KOPT-K1 (cell line): ENCODE measurements around the gene ILKAP.

ENCODE experiments used
- H3K27ac ChIP-seq: fragments of 200-600 bp; sonication (generic); 2 replicates; pipeline ENCODE4 v1.5.1; 2016; ENCODE audit warnings: antibody characterized with exemption, mild to moderate bottlenecking, low read depth, low read length; ENCODE audit not compliant: poor library complexity, severe bottlenecking
- H3K36me3 ChIP-seq: fragments of 200-600 bp; sonication (generic); 2 replicates; pipeline ENCODE4 v1.5.1; 2017; ENCODE audit warnings: antibody characterized with exemption, mild to moderate bottlenecking, low read length, moderate library complexity; ENCODE audit not compliant: insufficient read depth
- H3K9me3 ChIP-seq: fragments of 200-600 bp; sonication (generic); 2 replicates; pipeline ENCODE4 v1.5.1; 2017; ENCODE audit warnings: antibody characterized with exemption, low read length, mild to moderate bottlenecking; ENCODE audit not compliant: insufficient read depth, poor library complexity, severe bottlenecking

ILKAP gene, protein sequence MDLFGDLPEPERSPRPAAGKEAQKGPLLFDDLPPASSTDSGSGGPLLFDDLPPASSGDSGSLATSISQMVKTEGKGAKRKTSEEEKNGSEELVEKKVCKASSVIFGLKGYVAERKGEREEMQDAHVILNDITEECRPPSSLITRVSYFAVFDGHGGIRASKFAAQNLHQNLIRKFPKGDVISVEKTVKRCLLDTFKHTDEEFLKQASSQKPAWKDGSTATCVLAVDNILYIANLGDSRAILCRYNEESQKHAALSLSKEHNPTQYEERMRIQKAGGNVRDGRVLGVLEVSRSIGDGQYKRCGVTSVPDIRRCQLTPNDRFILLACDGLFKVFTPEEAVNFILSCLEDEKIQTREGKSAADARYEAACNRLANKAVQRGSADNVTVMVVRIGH

DNA sequence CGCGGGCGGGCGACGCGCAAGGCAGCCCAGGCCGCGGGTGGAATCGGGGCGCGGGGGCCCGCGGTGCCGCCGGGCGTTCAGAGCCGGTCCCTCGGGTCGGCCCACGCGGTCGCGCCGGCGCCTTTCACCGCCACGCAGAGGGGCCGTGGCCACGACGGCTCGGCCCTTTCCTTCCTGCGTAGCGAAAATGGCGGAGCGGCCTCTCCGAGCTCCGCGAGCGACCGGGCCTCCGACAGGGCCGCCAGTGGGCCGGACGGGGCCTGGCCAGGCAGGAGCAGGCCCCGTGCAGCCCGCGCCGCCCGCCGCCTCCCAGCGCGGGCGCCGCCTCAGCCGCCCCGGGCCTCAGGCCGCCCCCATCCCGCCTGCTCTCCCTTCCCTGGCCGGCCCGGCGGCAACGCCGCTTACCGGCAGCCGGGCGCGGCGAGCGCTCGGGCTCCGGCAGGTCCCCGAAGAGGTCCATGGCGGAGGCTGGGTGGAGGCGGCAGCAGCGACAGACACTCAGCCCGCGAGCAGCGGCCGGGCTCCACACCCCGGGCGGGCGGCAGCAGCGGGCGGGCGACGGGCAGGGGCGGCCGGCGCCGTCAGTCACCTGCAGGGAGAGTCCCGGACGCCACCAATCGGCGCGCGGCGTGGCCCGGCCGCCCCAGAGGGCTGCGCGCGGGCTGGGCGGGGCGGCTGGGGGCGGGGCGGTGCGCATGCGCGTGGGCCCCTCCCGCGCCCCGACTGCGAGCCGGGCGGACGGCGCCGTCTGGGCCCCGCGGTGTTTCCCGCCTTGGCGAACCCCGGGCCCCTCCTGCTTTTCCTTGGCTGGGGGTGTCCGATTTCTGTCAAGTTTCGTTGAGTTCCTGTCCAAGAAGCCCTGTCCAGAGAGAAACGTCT lies at the start of gene ILKAP:
ILKAP (minus strand) TSS at position 602 of the 879 bp plus-strand sequence; CDS start at position 460, 142 bp downstream.
- Histone ChIP-seq H3K27ac (peak within 1 kb of the TSS; percentile 86), H3K36me3 (peaks cover 6% of the 10 kb centered on the region)

DNA sequence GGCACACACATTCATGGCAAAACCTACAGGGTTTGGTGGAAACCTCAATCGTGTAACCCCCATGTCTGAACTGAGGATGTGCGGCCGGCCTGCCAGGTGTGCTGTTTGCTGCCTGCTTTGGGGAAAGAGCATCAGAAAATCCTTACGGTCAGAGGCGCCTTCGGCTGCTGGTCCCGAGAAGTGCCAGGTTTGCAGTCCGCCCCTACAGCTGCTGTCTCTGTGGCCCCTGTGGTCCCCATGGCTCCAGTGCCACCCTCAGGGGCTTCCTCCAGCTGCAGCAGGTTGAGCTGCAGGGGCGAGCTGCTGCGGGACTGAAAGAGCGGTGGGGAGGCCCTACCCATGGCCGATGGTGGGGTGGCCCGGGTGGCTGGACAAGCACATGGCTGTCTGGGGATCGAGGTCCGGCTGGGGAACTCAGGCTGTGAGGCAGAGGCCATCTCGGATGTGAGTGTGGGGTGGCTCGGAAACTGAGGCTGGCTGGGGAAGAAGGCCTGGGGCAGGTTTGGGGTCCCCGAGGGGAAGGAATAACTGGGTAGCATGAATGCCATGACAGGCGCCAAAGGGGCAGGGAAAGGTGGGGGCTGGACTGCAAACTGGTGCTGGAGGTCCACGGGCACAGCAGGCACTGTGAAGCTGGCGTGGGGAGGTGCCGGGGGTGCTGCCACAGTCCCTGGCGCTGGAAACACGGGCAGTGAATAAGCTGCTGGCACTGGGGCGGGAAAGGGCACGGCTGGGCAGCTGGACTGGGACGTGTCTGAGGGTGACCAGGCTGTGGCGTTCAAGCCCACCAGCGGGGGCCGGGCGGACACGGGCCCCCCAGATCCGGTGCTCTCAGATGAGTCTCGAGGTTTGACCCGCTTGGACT lies 49.5 kb upstream of the ILKAP start:
- peaks cover 89% of the 10 kb centered on the region for H3K36me3 ChIP-seq
- H3K9me3 ChIP-seq: no peaks in the 10 kb centered on the region
- H3K27ac ChIP-seq: no peak overlapping the region

More for the DNA sequence above, at the start of gene ILKAP:
- H3K9me3 ChIP-seq: no peaks in the 10 kb centered on the region

DNA sequence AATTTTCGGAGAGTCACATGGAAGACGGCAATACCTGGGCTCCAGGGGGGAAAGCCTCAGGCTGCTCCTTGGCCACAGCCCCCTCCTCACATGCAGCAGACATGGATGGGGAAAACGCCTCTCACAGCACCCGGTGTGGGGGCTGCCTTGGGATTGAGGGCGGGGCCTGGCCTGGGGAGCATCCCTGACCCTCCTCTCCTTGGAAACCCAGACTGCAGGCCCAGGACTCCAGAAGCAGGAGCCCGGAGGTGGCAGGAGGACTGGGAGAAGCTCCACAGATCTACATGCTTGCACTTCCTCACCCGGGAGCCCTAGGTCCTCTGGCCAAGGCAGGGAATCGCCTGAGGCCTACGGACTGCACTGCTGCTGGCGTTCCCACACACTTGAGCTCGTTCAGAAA lies 48.5 kb upstream of the ILKAP start:
- Histone ChIP-seq H3K9me3 (no peaks in the 10 kb centered on the region), H3K27ac (no peak overlapping the region), H3K36me3 (peaks cover 89% of the 10 kb centered on the region)

DNA sequence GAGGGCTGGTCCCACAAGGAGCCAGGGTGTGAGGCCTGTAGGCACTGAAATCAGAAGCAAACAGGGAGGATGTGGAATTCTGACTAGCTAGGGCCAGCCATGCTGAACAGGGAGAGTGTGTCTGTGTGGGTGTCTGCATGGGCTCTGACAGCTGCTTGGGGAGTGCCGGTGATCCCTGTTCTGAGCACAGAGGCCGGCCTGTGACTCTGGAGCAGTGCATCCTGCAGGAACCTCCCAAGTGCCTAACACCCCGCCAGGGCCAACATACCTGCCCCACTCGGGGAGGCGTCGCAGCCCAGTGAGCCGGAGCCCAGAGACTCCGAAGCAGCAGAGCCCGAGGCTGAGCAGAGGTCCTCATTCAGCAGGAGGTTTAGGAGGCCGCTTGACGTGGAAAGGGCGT lies 47.8 kb upstream of the ILKAP start:
- Histone ChIP-seq H3K36me3 (peaks cover 86% of the 10 kb centered on the region), H3K9me3 (no peaks in the 10 kb centered on the region), H3K27ac (no peak overlapping the region)

DNA sequence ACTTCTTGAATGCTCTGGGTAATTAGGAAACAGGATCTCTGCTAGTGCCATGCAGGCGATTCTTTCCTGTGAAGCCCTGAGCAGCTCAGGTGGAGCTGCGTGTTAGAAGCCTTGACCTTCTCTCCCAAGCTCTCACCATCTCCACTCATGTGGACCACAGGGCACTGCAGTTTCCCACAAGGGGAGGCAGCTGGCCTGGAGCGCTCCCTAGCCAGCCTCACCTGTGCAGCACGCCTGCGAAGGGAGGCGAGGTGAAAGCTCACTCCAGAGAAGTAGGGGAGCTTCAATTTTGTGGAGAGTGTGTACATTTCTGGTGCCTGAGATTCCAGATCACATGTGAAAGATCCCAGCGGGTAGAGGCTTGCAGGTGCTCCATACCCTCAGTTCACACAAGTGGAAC lies 47.4 kb upstream of the ILKAP start:
- no peaks in the 10 kb centered on the region for H3K9me3 ChIP-seq
- no peak overlapping the region for H3K27ac ChIP-seq
- peaks cover 82% of the 10 kb centered on the region for H3K36me3 ChIP-seq

DNA sequence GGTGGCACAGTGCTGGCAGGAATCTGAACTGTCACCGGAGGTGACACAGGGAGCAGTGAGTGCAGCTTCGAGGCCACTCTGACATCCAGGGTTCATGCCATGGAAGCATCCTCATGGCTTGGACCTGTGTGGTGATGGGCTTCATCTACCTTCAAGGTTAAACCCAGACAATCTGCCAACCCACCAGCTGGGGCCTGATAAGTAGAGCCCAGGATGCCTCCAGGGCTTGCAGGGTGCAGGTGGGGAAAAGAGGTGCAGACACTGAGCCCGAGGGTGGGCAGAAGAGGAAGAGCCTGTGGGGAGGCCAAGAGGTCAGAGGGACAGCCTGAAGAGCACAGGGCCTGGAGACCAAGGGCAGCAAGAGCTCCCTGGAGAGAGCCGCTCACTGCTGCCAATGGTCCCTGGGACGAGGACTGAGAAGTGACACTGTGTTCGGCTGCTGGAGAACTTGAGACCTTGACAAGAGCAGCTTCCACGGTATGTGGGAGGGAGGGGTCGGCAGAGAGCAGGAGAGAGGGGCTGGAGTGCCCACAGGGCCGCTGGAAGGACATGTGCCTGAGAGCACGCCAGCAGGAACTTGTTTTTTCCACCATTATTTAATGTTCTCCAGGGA lies 44.5 kb upstream of the ILKAP start:
- Histone ChIP-seq H3K9me3 (no peaks in the 10 kb centered on the region), H3K36me3 (peaks cover 70% of the 10 kb centered on the region), H3K27ac (no peak overlapping the region)

DNA sequence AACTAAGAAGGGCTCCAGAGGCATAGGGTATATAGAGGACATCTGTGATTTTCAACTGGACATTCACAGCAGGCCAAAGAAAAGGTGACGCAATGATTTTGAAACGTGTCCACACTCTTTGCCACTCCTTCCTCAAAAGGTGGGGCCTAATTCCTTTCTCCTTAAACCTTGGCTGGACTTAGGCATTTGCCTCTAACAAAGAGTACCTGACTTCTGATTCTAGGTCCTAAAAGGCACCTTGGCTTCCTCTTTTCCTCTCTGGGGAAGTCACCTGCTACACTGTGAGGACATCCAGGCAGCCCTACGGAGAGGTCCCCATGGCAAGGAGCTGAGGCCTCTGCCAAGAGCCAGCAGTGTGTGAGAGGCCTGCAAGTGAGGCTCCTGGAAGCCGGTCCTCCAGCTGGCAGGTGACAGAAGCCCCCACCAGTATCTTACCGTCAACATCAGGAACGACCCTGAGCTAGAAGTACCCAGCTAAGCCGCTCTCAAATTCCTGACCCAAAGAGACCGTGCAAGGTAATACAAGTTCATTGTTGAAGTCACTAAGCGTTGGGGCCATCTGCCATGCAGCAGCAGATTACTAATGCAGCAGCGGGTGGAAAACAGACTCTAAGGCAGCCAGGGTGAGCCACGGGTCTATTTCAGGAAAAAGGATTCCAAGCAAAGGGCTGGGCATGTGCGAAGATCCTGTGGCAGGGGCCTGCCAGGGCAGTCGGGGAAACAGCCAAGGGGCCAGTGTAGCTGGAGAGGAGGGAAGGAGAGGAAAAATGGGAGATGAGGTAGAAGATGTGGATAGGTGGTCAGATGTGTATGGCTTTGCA lies 43.7 kb upstream of the ILKAP start:
- Histone ChIP-seq H3K9me3 (no peaks in the 10 kb centered on the region), H3K36me3 (peaks cover 63% of the 10 kb centered on the region), H3K27ac (no peak overlapping the region)

DNA sequence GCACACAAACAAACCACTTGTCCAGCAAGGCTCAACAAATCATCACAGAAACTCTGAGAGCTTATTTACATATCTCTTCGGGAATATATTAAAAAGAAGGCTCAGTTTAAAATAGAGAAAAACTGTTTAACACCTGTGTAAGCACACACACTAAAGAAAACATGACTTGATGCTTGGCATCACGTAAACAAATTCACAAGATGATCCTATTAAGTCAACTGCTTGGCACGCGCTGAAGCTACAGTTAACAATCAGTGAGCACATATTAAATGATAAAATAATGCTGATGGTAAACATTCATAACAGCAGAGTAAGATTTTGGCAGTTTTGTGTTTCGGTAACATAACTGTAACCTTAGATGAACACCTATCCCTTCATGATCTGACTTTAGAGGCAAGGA lies 40.7 kb upstream of the ILKAP start:
- Histone ChIP-seq H3K36me3 (peaks cover 33% of the 10 kb centered on the region), H3K9me3 (no peaks in the 10 kb centered on the region), H3K27ac (no peak overlapping the region)

DNA sequence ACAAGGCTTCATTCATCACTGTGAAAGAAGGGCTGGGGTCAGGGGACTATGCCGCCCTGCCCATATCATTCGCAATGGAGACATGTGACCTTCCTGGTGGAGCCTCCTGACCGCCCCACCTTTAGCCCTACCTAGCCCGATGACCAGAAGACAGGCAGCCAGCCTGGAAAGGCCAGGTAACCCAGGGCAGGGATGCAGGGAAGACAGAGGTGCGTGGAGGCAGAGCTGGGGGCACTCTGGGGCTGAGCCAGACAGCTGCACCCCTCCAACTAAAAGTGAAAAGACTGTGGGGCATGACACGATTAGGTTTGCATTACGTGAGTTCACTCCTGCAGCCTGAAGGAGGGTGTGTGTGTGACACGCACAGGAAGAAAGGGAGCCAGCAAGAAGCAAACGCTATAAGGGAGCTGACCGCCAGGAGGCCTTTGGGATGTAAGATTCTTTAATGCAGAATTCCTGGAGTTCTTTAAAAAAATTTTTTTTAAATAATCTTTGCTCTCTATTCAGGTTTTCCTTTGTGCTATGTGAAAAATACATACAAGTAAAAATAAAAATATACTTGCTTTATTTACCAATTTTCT lies 40.1 kb upstream of the ILKAP start:
- no peak overlapping the region for H3K27ac ChIP-seq
- H3K36me3 ChIP-seq: peaks cover 33% of the 10 kb centered on the region
- no peaks in the 10 kb centered on the region for H3K9me3 ChIP-seq

DNA sequence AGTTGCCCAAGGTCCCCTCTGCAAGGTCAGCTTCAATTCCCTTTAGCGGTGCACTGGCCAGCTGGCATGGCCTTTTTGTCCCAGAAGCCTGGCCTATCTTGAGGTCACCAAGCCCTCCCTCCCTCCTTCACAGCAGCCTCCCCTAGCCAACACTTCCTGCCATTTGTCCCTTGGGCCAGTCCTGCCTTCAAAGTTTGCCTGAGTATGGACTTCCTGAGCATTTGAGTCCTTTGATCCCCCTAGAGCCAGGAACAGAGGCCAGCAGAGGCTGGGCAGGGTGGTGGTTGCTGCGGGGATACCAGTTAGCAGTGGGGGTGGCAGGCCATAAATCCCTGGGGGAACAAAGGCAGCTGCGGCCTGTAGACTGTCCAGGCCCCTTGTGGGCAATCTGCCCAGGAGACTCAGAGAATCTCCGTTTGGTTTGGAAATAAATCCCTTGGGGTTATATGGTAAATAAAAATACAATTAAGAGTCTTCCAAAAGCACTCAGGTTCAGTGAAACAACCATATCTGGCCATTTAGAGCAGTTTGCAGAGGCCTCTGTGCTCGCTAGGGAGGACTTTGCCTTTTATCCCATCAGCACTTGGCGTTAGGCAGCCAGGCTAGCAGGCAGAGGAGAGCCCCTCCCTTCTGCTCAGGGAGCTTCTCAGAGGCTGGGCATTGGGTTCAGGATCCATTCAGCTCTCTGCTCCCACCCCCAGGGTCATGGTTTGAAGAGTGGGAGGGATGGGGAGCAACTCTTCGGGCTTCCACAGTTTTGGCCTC lies 39.4 kb upstream of the ILKAP start:
- Histone ChIP-seq H3K27ac (no peak overlapping the region), H3K9me3 (no peaks in the 10 kb centered on the region), H3K36me3 (peaks cover 30% of the 10 kb centered on the region)

DNA sequence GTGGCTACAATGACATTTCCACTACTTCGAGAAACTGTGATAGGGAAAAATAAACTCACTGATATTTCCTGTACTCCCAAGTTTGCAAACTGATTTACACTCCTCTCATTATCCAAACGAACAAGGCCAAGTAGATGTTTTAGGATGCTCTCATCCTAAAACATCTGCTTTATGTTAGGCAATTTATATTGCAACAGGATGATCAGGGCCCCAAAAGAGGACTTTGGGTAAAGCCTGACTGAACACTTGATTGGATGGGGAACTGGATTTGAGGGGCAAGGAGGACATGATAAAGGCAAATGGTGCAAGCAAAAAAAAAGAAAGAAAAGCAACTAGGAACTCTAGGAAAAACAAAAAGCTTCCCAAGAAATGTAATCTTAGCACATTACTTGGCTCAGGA lies 38.5 kb upstream of the ILKAP start:
- no peak overlapping the region for H3K27ac ChIP-seq
- H3K9me3 ChIP-seq: no peaks in the 10 kb centered on the region
- peaks cover 20% of the 10 kb centered on the region for H3K36me3 ChIP-seq

DNA sequence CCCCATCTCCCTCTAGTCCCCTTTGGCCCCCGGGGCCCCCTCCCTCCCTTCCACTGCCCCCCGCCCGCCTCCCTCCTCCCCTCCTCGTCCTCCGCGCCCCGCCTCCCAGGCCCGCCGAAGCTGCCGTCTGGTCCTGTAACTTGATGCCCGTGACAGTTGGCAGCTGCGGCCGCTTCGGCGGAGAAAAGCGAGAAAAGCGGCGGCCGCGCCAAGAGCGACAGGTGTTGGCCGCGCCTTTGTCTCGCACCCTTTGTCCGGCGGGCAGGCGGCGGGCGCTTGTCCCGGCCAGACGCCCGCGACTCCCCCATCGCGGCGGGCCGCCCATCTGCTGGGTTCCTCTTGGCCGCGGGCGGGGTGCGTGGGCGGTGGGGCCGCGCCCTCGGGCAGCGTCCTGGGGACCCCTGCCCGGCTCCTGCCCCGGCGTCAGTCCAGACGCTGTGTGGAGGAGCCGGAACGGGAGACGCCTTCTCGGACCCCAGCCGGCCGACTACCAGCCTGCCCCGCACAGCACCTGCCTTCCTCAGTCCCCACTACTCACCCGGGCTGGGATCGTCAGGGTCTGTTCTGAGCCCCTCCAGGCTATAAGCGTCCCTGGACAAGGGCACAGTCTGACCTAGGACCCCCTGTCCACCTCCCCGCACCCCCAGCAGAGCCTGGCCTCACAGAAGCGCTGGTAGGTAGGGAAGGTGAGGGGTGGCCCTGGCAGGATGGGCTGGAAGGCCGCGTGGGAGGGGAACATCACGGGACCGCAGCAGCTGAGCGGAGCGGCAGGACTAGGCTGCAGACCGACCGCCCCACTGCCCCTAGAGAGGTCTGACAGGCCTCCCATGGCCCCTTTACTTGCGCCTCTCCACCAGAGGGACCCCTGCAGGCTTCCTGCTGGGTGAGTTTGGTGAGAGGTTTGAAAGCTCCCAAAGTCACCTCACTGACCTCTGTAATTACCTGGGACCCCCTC lies 37.5 kb upstream of the ILKAP start:
- Histone ChIP-seq H3K9me3 (no peaks in the 10 kb centered on the region), H3K27ac (no peak overlapping the region), H3K36me3 (peaks cover 16% of the 10 kb centered on the region)
